GM12872 (cell line): ENCODE results near the gene HCFC2.

ENCODE experiments used
- TF ChIP-seq, protein P1 (sequence below): IDR thresholded peaks from 3 replicates; pipeline ENCODE4 v1.5.1; 2011; ENCODE audit warnings: low read depth, mild to moderate bottlenecking, low read length, moderate library complexity; ENCODE audit not compliant: insufficient read depth

Gene HCFC2

DNA sequence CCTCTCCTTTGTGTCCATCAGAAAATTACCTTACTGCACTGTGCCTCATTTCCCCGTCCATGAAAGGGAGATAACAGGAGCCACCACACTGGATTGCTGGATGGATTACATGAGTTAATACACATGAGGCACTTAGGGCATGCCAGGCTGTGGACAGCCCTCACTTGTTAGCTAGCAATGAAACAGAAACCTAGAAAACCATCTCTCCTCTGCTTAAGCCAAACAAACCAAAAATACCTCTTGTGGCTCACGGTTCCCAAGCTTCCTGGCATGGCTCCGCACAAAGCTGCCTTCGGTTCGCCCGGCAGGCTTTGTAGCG, 660 bp upstream of the HCFC2 start:
- TF ChIP-seq, protein P1, sequence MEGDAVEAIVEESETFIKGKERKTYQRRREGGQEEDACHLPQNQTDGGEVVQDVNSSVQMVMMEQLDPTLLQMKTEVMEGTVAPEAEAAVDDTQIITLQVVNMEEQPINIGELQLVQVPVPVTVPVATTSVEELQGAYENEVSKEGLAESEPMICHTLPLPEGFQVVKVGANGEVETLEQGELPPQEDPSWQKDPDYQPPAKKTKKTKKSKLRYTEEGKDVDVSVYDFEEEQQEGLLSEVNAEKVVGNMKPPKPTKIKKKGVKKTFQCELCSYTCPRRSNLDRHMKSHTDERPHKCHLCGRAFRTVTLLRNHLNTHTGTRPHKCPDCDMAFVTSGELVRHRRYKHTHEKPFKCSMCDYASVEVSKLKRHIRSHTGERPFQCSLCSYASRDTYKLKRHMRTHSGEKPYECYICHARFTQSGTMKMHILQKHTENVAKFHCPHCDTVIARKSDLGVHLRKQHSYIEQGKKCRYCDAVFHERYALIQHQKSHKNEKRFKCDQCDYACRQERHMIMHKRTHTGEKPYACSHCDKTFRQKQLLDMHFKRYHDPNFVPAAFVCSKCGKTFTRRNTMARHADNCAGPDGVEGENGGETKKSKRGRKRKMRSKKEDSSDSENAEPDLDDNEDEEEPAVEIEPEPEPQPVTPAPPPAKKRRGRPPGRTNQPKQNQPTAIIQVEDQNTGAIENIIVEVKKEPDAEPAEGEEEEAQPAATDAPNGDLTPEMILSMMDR: no peak

- TF ChIP-seq, protein P1: no peak
Observed at GRCh38 chr12:104064842-104065427, 604 bp downstream of the HCFC2 start.

DNA sequence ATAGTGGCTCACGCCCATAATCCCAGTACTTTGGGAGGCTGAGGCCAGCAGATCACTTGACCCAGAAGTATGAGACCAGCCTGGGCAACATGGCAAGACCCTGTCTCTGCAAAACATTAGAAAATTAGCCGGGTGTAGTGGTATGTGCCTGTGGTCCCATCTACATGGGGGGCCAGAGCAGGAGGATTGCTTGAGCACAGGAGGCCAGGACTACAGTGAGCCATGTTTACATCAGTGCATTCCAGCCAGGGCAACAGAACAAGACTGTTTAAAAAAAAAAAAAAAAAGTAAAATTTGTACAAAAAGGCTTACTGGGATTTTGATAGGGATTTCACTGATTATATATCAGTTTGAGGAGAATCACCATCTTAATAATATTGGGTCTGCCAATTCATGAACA, 7.8 kb downstream of the HCFC2 start:
- TF ChIP-seq, protein P1: no peak

- TF ChIP-seq, protein P1: no peak
Observed at GRCh38 chr12:104073699-104074098, 9.4 kb downstream of the HCFC2 start.

- TF ChIP-seq, protein P1: no peak
Observed at GRCh38 chr12:104079024-104079423, 14.7 kb downstream of the HCFC2 start.

DNA sequence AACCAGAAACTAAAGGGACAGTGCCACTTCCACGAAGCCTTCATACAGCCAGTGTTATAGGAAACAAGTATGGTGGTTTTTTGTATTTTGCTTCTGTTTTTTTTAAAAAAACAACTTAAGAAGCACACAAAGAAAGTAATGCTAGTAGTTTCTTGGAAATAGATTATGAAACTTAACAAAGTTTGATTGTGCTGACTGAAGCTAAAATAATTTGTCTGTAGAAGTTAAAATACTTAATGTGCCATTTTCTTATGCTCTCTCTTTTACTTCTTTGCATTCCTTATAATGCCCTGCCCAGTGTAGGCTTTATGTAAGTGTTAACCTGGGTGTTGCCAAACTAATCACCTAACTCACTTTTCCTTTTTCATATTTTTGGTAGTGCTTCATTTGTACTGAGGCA, 16.4 kb downstream of the HCFC2 start:
- TF ChIP-seq, protein P1: no peak

DNA sequence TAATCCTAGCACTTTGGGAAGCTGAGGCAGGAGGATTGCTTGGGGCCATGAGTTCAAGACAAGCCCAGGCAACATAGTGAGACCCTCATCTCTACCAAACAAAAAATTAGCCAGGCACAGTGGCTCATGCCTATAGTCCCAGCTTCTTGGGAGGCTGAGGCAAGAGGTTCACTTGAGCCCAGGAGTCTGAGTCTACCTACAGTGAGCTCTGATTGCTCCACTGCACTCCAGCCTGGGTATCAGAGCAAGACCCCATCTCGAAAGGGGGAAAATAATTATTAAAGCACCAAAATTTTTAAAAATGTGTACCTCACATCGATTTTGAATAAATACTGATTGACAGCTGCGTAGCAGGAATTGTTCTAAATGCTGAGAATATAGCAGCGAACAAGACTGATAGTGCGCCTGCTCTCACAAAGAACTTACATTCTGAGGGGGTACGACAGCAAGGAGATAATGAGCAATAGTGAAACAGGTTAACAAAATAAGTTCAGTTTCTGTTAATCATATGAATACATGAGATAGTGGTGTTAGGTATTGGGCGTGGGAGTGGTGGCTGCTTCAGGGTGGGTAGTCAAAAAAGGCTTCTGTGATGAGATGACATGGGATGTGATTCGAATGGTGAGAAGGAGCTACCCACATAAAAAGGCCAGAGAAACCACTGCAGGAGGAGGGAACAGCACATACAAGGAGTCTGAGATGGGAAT, 19.6 kb downstream of the HCFC2 start:
- TF ChIP-seq, protein P1: no peak
